GM12878 (cell line): ENCODE measurements around the gene PDE8B. TPM values are rescaled to one million over a fixed set of nuclear protein-coding genes. Genes with fewer than 3 reads are reported as not detected.

ENCODE experiments used
- ATAC-seq: fragments of 200-7000 bp; cut with Tn5 transposase; 3 replicates; pipeline ENCODE4 v1.9.1; 2020; ENCODE audit warnings: mild to moderate bottlenecking, moderate library complexity
- BruUV-seq: library from RNA; stranded (reverse); fragments of 400-500 nt; replicated peaks from 2 replicates; lab custom pipeline; 2021; lab: Mats Ljungman, UMichigan
- CTCF ChIA-PET: fragments of 300-600 bp; sonication (Branson Sonifier 250); formaldehyde crosslinking; extraction: SDS; loops from one replicate; lab custom pipeline; 2021; ENCODE audit warnings: inconsistent platforms; lab: Yijun Ruan, JAX
- POLR2A ChIA-PET: fragments of 350-600 bp; formaldehyde crosslinking; extraction: SDS; loops from one replicate; lab custom pipeline; 2021; ENCODE audit warnings: inconsistent platforms; lab: Charles Lee
- RAD21 ChIA-PET: fragments of 300-600 bp; sonication (Branson Sonifier 250); formaldehyde crosslinking; loops from one replicate; lab custom pipeline; 2023; ENCODE audit warnings: antibody characterized with exemption; ENCODE audit not compliant: unreplicated experiment; lab: Charles Lee
- SMC1A ChIA-PET: fragments of 300-600 bp; sonication (Branson Sonifier 250); formaldehyde crosslinking; loops from one replicate; lab custom pipeline; 2023; ENCODE audit not compliant: unreplicated experiment, uncharacterized antibody; lab: Charles Lee
- DNase-seq: peaks from one replicate; pipeline ENCODE4 v3.0.0-alpha.2; 2011; ENCODE audit warnings: low read depth, low spot score
- FAIRE-seq: peaks from 3 replicates; lab custom pipeline; 2011; peaks lifted over from hg19 to GRCh38; lab: Jason Lieb, UNC
- H2AFZ ChIP-seq: 2 replicates; pipeline ENCODE4 v1.6.0; 2011; ENCODE audit warnings: low read depth, low read length, control low read depth; ENCODE audit not compliant: control insufficient read depth
- H3K27ac ChIP-seq: 2 replicates; pipeline ENCODE4 v1.5.1; 2011; ENCODE audit warnings: control low read depth; ENCODE audit not compliant: control insufficient read depth, insufficient read depth
- H3K27me3 ChIP-seq, 2 experiments: replicated peaks in 1 of 2; 2 replicates each; pipeline versions ENCODE4 v1.6.0 to v1.6.1; 2011; ENCODE audit warnings: low read length in 1 of 2; ENCODE audit not compliant: control insufficient read depth in 2 of 2, insufficient read depth in 2 of 2
- H3K36me3 ChIP-seq, 2 experiments: 2 replicates each; pipeline ENCODE4 v1.5.1; 2011; ENCODE audit warnings: low read length in 1 of 2; ENCODE audit not compliant: control insufficient read depth in 2 of 2, insufficient read depth in 2 of 2
- H3K4me1 ChIP-seq: 2 replicates; pipeline ENCODE4 v1.6.1; 2011; ENCODE audit warnings: mild to moderate bottlenecking, low read length, moderate library complexity, mixed read lengths; ENCODE audit not compliant: control insufficient read depth, insufficient read depth
- H3K4me2 ChIP-seq: 2 replicates; pipeline ENCODE4 v1.6.0; 2011; ENCODE audit warnings: control low read depth; ENCODE audit not compliant: control insufficient read depth, insufficient read depth
- H3K4me3 ChIP-seq: fragments of 200-600 bp; sonication (generic); 2 replicates; pipeline ENCODE4 v1.5.1; 2016
- H3K79me2 ChIP-seq: 2 replicates; pipeline ENCODE4 v1.6.0; 2011; ENCODE audit warnings: low read length; ENCODE audit not compliant: control insufficient read depth, insufficient read depth
- H3K9ac ChIP-seq: 2 replicates; pipeline ENCODE4 v1.8.0; 2011; ENCODE audit warnings: low read length, control low read depth, mixed read lengths; ENCODE audit not compliant: control insufficient read depth, insufficient read depth
- H3K9me3 ChIP-seq: replicated peaks from 3 replicates; pipeline ENCODE4 v1.5.1; 2011; ENCODE audit warnings: mild to moderate bottlenecking, low read length; ENCODE audit not compliant: control insufficient read depth, insufficient read depth
- H4K20me1 ChIP-seq: 2 replicates; pipeline ENCODE4 v1.6.0; 2011; ENCODE audit not compliant: control insufficient read depth, insufficient read depth
- BCL3 ChIP-seq: IDR thresholded peaks from 2 replicates; pipeline ENCODE4 v1.6.1; 2011; ENCODE audit warnings: borderline replicate concordance, low read depth, mild to moderate bottlenecking, moderate library complexity, low read length; ENCODE audit not compliant: insufficient read depth, poor library complexity, severe bottlenecking
- ESRRA ChIP-seq: IDR thresholded peaks from 2 replicates; pipeline ENCODE4 v1.6.1; 2012; ENCODE audit warnings: mild to moderate bottlenecking, low read length, improper control_type of control experiment
- HDAC2 ChIP-seq: fragments of 200-600 bp; sonication (generic); IDR thresholded peaks from 2 replicates; pipeline ENCODE4 v1.6.1; 2017
- MEF2B ChIP-seq: fragments of 450-650 bp; IDR thresholded peaks from 2 replicates; pipeline ENCODE4 v1.6.1; 2018; ENCODE audit warnings: mild to moderate bottlenecking, moderate library complexity; ENCODE audit not compliant: partially characterized antibody, poor library complexity, severe bottlenecking
- NFXL1 ChIP-seq: fragments of 450-650 bp; IDR thresholded peaks from 2 replicates; pipeline ENCODE4 v1.6.1; 2017; ENCODE audit warnings: antibody characterized with exemption, mild to moderate bottlenecking, borderline replicate concordance
- NRF1 ChIP-seq: conservative IDR thresholded peaks from 2 replicates; pipeline ENCODE4 v1.6.1; 2011; ENCODE audit warnings: mild to moderate bottlenecking, low read depth, low read length, improper control_type of control experiment
- POLR2AphosphoS2 ChIP-seq: IDR thresholded peaks from 2 replicates; pipeline ENCODE4 v1.6.1; 2011; ENCODE audit warnings: low read depth, mild to moderate bottlenecking, low read length, improper control_type of control experiment, moderate library complexity
- RELA ChIP-seq: fragments of 450-650 bp; IDR thresholded peaks from 2 replicates; pipeline ENCODE4 v1.8.0; 2014; ENCODE audit warnings: borderline replicate concordance; ENCODE audit not compliant: partially characterized antibody
- SIX5 ChIP-seq: IDR thresholded peaks from 2 replicates; pipeline ENCODE4 v1.6.1; 2011; ENCODE audit warnings: mild to moderate bottlenecking, low read depth, low read length, moderate library complexity; ENCODE audit not compliant: severe bottlenecking
- SKIL ChIP-seq: fragments of 450-650 bp; IDR thresholded peaks from 2 replicates; pipeline ENCODE4 v1.6.1; 2017; ENCODE audit warnings: mild to moderate bottlenecking, low read depth, inconsistent platforms; ENCODE audit not compliant: poor library complexity, severe bottlenecking
- SMAD5 ChIP-seq: IDR thresholded peaks from 2 replicates; pipeline ENCODE4 v1.6.1; 2016; ENCODE audit warnings: antibody characterized with exemption, low read depth
- TARDBP ChIP-seq: IDR thresholded peaks from 2 replicates; pipeline ENCODE4 v1.6.1; 2016; ENCODE audit warnings: borderline replicate concordance
- ZNF24 ChIP-seq: fragments of 450-650 bp; IDR thresholded peaks from 2 replicates; pipeline ENCODE4 v1.6.1; 2017; ENCODE audit warnings: antibody characterized with exemption, mild to moderate bottlenecking
- WGBS: methylation state at CpG from one replicate; pipeline ENCODE4 v1.1.6; 2016; ENCODE audit warnings: low lambda C conversion rate; ENCODE audit not compliant: insufficient replicate concordance, insufficient coverage; ENCODE audit errors: missing lambda C conversion rate; 5-methylcytosine and 5-hydroxymethylcytosine counted together
- in situ Hi-C: fragments of 300-500 bp; cut with MboI; formaldehyde crosslinking; loops from 9 replicates; pipeline ENCODE4 v1.14.3; 2018; ENCODE audit warnings: mixed read lengths
- intact Hi-C: fragments of 100-400 bp; cut with micrococcal nuclease; formaldehyde crosslinking; loops from one replicate; pipeline ENCODE4 v1.14.2; 2022; ENCODE audit not compliant: unreplicated experiment
- polyA plus RNA-seq, 11 experiments: library from polyadenylated mRNA; depleted of rRNA in 4 of 11; unstranded in 6 of 11; stranded (reverse) in 5 of 11; fragments of >200 nt; fragmentation: Nextera tagmentation in 4 of 11; fragmentation: Illumina TruSeq in 1 of 11; extraction: Ambion mirVana in 4 of 11; extraction: Trizol in 1 of 11; gene quantifications; 1 replicate in 1 of 11; 2 replicates in 10 of 11; pipeline versions ENCODE4 v1.2.1 to v1.2.3, GENCODE V29; 2011 to 2016; ENCODE audit warnings: inconsistent platforms in 2 of 11, missing spikeins in 2 of 11, low read depth in 1 of 11
- total RNA-seq, 4 experiments: library from RNA; depleted of rRNA in 3 of 4; stranded (reverse); fragments of >200 nt in 3 of 4; fragmentation: Illumina TruSeq in 1 of 4; extraction: Trizol in 1 of 4; gene quantifications; 2 replicates each; pipeline versions ENCODE4 v1.2.1 to v1.2.3, GENCODE V29; 2013 to 2021

The PDE8B gene
- total and polyA plus RNA-seq, 10 of the 15 experiments (the other 5 are each of a cell fraction or from before 2014, with no cell fraction given), result 0.03 to 0.44 (median 0.20) TPM; not detected in 3

GRCh38 chr5:77319117-77319804, 108.8 kb downstream of the PDE8B start:
- WGBS, result 63% methylated on average over 5 of the region's 5 CpGs
- in situ Hi-C loops, result no loop called here
- ChIA-PET CTCF (interaction anchor here (0.7 to 1.8 kb wide), 3 partner anchors 9 to 174 kb away, joined by 3 to 7 read pairs (median 5); no protein-coding TSS in a partner anchor), RAD21 (interaction anchor here (1.7 kb wide), 1 partner anchor 61 kb away, joined by 3 read pairs; no protein-coding TSS in a partner anchor), POLR2A (interaction anchor here (0.5 kb wide), 1 partner anchor 50 kb away, joined by 3 read pairs; no protein-coding TSS in a partner anchor), SMC1A (interaction anchor here (0.7 to 2.3 kb wide), 6 partner anchors 9 to 665 kb away, joined by 3 to 6 read pairs (median 3); no protein-coding TSS in a partner anchor)
- no peak overlapping the region for H3K9ac ChIP-seq
- H2AFZ ChIP-seq, result no peak overlapping the region
- ATAC-seq (no peak), DNase-seq (no peak), FAIRE-seq (no peak)
- no peaks in the 10 kb centered on the region for H3K79me2 ChIP-seq
- no peak overlapping the region for H3K4me3 ChIP-seq
- H3K4me2 ChIP-seq, result no peak overlapping the region
- H3K27me3 ChIP-seq, result no peaks in the 10 kb centered on the region; a peak in 1 of 4 replicates
- no TSS peak for BruUV-seq
- no peaks in the 10 kb centered on the region for H3K9me3 ChIP-seq
- H3K36me3 ChIP-seq, result no peaks in the 10 kb centered on the region
- no peak for TF ChIP-seq MEF2B
- TF ChIP-seq SIX5, result no peak
- H3K27ac ChIP-seq, result no peak overlapping the region
- intact Hi-C loops, result no loop called here
- H3K4me1 ChIP-seq, result no peaks in the 10 kb centered on the region
- no peaks in the 10 kb centered on the region for H4K20me1 ChIP-seq

DNA sequence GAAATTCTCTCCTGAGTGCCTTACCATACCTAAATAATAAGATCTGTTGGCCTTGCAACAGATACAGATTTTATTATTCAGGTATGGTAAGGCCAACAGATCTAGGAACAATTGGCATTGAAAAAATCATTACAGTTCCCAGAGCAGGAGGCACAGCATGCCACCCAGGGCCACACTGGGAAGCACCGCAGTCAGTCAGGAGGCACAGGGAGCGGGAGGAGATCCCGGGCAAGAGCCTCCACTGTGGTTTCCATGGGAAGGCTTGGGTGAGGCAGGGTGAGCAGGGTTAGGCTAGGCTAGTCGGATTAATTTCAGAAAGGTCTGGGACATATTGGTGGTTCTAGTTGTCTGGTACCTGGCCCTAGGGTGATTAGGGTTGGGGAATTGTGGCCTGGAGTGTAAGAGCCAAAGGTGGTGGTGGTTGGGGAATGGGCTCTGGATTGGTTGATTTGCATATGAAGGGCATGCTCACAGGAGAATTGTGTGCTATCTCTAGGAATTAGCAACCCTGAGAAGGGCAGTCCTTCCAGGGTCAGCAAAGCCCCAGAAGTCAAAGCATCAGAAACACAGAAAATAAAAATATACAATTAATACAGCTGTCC, 111.4 kb downstream of the PDE8B start:
- RAD21 ChIA-PET, result no interaction called here
- H4K20me1 ChIP-seq, result no peaks in the 10 kb centered on the region
- ATAC-seq, result no peak
- intact Hi-C loops, result no loop called here
- H3K4me2 ChIP-seq, result no peak overlapping the region
- 48% methylated on average over 4 of the region's 4 CpGs for WGBS
- CTCF ChIA-PET, result no interaction called here
- H3K27me3 ChIP-seq, result no peaks in the 10 kb centered on the region; a peak in 1 of 4 replicates
- H3K4me1 ChIP-seq, result no peaks in the 10 kb centered on the region
- no peak overlapping the region for H3K9ac ChIP-seq
- H3K79me2 ChIP-seq, result no peaks in the 10 kb centered on the region
- H3K36me3 ChIP-seq, result no peaks in the 10 kb centered on the region
- no peaks in the 10 kb centered on the region for H3K9me3 ChIP-seq
- H3K27ac ChIP-seq, result no peak overlapping the region
- H3K4me3 ChIP-seq, result no peak overlapping the region
- DNase-seq, result no peak
- H2AFZ ChIP-seq, result no peak overlapping the region
- SMC1A ChIA-PET, result no interaction called here
- in situ Hi-C loops, result no loop called here
- no TSS peak for BruUV-seq
- FAIRE-seq, result no peak
- POLR2A ChIA-PET, result no interaction called here
- no peak for TF ChIP-seq NRF1
- TF ChIP-seq SKIL, result no peak
- TF ChIP-seq SMAD5, result no peak
- TF ChIP-seq NFXL1, result no peak
- no peak for TF ChIP-seq POLR2AphosphoS2
- TF ChIP-seq BCL3, result no peak
- no peak for TF ChIP-seq ZNF24
- TF ChIP-seq TARDBP, result no peak
- TF ChIP-seq ESRRA, result no peak
- no peak for TF ChIP-seq RELA
- TF ChIP-seq HDAC2, result no peak
